K562 (cell line): ENCODE data around the gene OAT. TPM values are rescaled to one million over a fixed set of nuclear protein-coding genes. Genes with fewer than 3 reads are reported as not detected.

Experiments
- FOXK2 ChIP-seq, 2 experiments: fragments of 450-650 bp; IDR thresholded peaks in 1 of 2; conservative IDR thresholded peaks in 1 of 2; 2 replicates each; pipeline ENCODE4 v1.6.1; 2016; ENCODE audit warnings: low read depth in 2 of 2, mild to moderate bottlenecking in 1 of 2
- MAFG ChIP-seq: fragments of 450-650 bp; conservative IDR thresholded peaks from 2 replicates; pipeline ENCODE4 v1.6.1; 2016; ENCODE audit warnings: missing genetic modification characterization, missing compliant biosample characterization
- MAFK ChIP-seq: IDR thresholded peaks from 2 replicates; pipeline ENCODE4 v1.6.1; 2011; ENCODE audit warnings: low read length, improper control_type of control experiment
- MTA1 ChIP-seq: fragments of 450-650 bp; IDR thresholded peaks from 2 replicates; pipeline ENCODE4 v1.6.1; 2017; ENCODE audit warnings: borderline replicate concordance
- MYC ChIP-seq, 2 experiments: fragments of 250-450 bp in 1 of 2; sonication (Bioruptor Pico) in 1 of 2; IDR thresholded peaks; 2 replicates each; pipeline versions ENCODE4 v1.5.1 to v1.6.1; 2012 to 2021; ENCODE audit warnings: low read depth in 2 of 2, borderline replicate concordance in 1 of 2, improper control_type of control experiment in 1 of 2, low read length in 1 of 2, mild to moderate bottlenecking in 1 of 2, moderate library complexity in 1 of 2
- RFX1 ChIP-seq: fragments of 450-650 bp; IDR thresholded peaks from 2 replicates; pipeline ENCODE4 v1.6.1; 2016; ENCODE audit warnings: mild to moderate bottlenecking, moderate library complexity
- SMC3 ChIP-seq: conservative IDR thresholded peaks from 2 replicates; pipeline ENCODE4 v1.6.1; 2011; ENCODE audit warnings: low read depth, low read length, improper control_type of control experiment; ENCODE audit not compliant: insufficient read depth
- YY1 ChIP-seq, 3 experiments: IDR thresholded peaks; 2 replicates each; pipeline ENCODE4 v1.6.1; 2011; ENCODE audit warnings: low read length in 2 of 3, mild to moderate bottlenecking in 2 of 3, moderate library complexity in 2 of 3, borderline replicate concordance in 1 of 3, control low read depth in 1 of 3, low read depth in 1 of 3; ENCODE audit not compliant: insufficient read depth in 3 of 3, insufficient replicate concordance in 2 of 3, control insufficient read depth in 1 of 3, insufficient read length in 1 of 3; ENCODE audit errors: extremely low read depth in 1 of 3
- ZBTB11 ChIP-seq, 3 experiments: fragments of 200-800 bp in 1 of 3; fragments of 250-450 bp in 1 of 3; fragments of 450-650 bp in 1 of 3; sonication (Bioruptor Pico) in 1 of 3; sonication (Bioruptor generic) in 1 of 3; formaldehyde crosslinking in 1 of 3; IDR thresholded peaks; 2 replicates each; pipeline versions ENCODE4 v1.6.1 to v1.8.0; 2016 to 2022; ENCODE audit warnings: mild to moderate bottlenecking in 2 of 3, missing genetic modification characterization in 2 of 3, missing compliant biosample characterization in 1 of 3, moderate library complexity in 1 of 3
- ZNF23 ChIP-seq: fragments of 250-450 bp; sonication (Bioruptor Pico); IDR thresholded peaks from 2 replicates; pipeline ENCODE4 v1.4.0; 2020; ENCODE audit warnings: mild to moderate bottlenecking
- ZNF511 ChIP-seq: sonication (generic); formaldehyde crosslinking; IDR thresholded peaks from 2 replicates; pipeline ENCODE4 v1.8.0; 2022; ENCODE audit warnings: mild to moderate bottlenecking, missing genetic modification reagents
- polyA plus RNA-seq, 8 experiments: library from polyadenylated mRNA; depleted of rRNA in 4 of 8; stranded (reverse) in 5 of 8; unstranded in 3 of 8; fragments of >200 nt; fragmentation: Nextera tagmentation in 2 of 8; fragmentation: Illumina TruSeq in 1 of 8; extraction: Ambion mirVana in 2 of 8; extraction: Trizol in 1 of 8; gene quantifications; 2 replicates each; pipeline versions ENCODE4 v1.2.1 to v1.2.3, GENCODE V29; 2011 to 2014; ENCODE audit warnings: inconsistent platforms in 1 of 8, missing spikeins in 1 of 8
- total RNA-seq, 7 experiments: library from RNA; depleted of rRNA in 6 of 7; stranded (reverse); fragments of >200 nt in 6 of 7; fragmentation: Illumina TruSeq in 2 of 7; extraction: Trizol in 2 of 7; gene quantifications; 2 replicates each; pipeline versions ENCODE4 v1.2.1 to v1.2.3, GENCODE V29; 2011 to 2021; ENCODE audit warnings: low replicate concordance in 1 of 7
- TF ChIP-seq, protein P1 (sequence below): fragments of 250-450 bp; sonication (Bioruptor Pico); IDR thresholded peaks from 2 replicates; pipeline ENCODE4 v1.5.1; 2021; ENCODE audit warnings: mild to moderate bottlenecking

Gene OAT
- total and polyA plus RNA-seq, 9 of the 15 experiments (the other 6 are each of a cell fraction or from before 2014, with no cell fraction given): 100 to 312 (median 163) TPM

DNA sequence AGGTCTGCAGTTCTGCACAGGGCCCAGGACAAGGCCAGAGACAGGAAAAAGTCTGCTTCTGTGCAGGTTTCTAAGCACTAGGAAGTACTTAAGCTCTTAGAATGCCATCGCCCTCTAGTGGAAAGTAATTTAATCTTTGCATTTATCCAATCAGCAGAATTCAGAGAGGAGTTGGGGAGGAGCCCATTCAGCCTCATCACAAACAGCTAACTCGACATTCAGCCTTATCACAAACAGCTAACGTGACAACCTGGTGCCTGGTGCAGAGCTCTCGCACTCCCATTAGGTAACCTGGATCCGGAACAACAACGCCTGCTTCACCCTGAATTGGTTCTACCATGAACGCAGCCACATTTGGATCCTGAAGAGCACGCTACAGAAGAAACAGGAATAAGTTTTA lies 15.2 kb downstream of the OAT start (continued):
- no peak for TF ChIP-seq ZBTB11 (CRISPR knock-in tag; IDR thresholded peaks at IDR 0.05)
- peak; percentile 57; the same call in 1 of the 2 replicates for TF ChIP-seq MAFG (tag)
- no peak for TF ChIP-seq ZNF511 (CRISPR knock-in tag)
- no peak for TF ChIP-seq RFX1
- no peak for TF ChIP-seq FOXK2 (conservative IDR thresholded peaks at IDR 0.05 in 1 of 2, IDR thresholded peaks at IDR 0.05 in 1 of 2; ENCODE audit: low read depth in 2 of 2)
- no peak for TF ChIP-seq YY1 (IDR thresholded peaks at IDR 0.05; ENCODE audit: borderline replicate concordance in 1 of 3, control insufficient read depth in 1 of 3, extremely low read depth in 1 of 3, insufficient read depth in 3 of 3, insufficient read length in 1 of 3, insufficient replicate concordance in 2 of 3, low read depth in 1 of 3, low read length in 2 of 3)
- no peak for TF ChIP-seq MYC (IDR thresholded peaks at IDR 0.05; ENCODE audit: low read depth, low read length)
- TF ChIP-seq MYC (CRISPR knock-in tag; IDR thresholded peaks at IDR 0.05; ENCODE audit: borderline replicate concordance, low read depth): no peak
- no peak for TF ChIP-seq ZNF23 (CRISPR knock-in tag)
- TF ChIP-seq MTA1: no peak
- TF ChIP-seq, protein P1, sequence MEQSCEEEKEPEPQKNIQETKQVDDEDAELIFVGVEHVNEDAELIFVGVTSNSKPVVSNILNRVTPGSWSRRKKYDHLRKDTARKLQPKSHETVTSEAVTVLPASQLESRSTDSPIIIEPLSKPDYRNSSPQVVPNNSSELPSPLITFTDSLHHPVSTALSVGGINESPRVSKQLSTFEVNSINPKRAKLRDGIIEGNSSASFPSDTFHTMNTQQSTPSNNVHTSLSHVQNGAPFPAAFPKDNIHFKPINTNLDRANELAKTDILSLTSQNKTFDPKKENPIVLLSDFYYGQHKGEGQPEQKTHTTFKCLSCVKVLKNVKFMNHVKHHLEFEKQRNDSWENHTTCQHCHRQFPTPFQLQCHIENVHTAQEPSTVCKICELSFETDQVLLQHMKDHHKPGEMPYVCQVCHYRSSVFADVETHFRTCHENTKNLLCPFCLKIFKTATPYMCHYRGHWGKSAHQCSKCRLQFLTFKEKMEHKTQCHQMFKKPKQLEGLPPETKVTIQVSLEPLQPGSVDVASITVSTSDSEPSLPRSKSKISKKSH (CRISPR knock-in tag): no peak
- TF ChIP-seq MAFK: peak; percentile 51
- TF ChIP-seq SMC3: 0 out of 2 replicates have a peak, but pooled peaks have one; percentile 18
